ENCODE measurements around the gene ZNF678. TPM values are rescaled to one million over a fixed set of nuclear protein-coding genes. Genes with fewer than 3 reads are reported as not detected.

ZNF678 gene
- total RNA-seq, 8 experiments from 2014 or later, result 1.7 to 27.0 (median 18.3) TPM

- no peak for ATAC-seq (replicated peaks in 6 of 8)
- H3K27ac ChIP-seq, result no peak overlapping the region
- no peak overlapping the region for H3K4me3 ChIP-seq
- H3K4me1 ChIP-seq (replicated peaks in 1 of 2), result no peaks in the 10 kb centered on the region
- in situ Hi-C loops (cut with MboI; ENCODE audit: low pct_unique_long_range_greater_than_20kb in 2 of 9, low sequenced_read_pairs in 9 of 9, unreplicated experiment in 9 of 9), result no loop called here
Observed at GRCh38 chr1:227712648-227713047, 149.3 kb downstream of the ZNF678 start.

- H3K4me3 ChIP-seq, result no peak overlapping the region
- no peaks in the 10 kb centered on the region for H3K4me1 ChIP-seq (replicated peaks in 1 of 2)
- H3K27ac ChIP-seq, result no peak overlapping the region
- ATAC-seq (replicated peaks in 6 of 8), result no peak
- WGBS, 10 experiments, result 0 to 81% (median 56%) methylated on average over 1 to 2 of the region's 2 CpGs; no CpG with 5 or more reads in 2 of the 10 experiments
- in situ Hi-C loops (cut with MboI; ENCODE audit: low pct_unique_long_range_greater_than_20kb in 2 of 9, low sequenced_read_pairs in 9 of 9, unreplicated experiment in 9 of 9), result no loop called here
Observed at GRCh38 chr1:227718932-227719331, 155.6 kb downstream of the ZNF678 start.

- peaks cover 0 to 8% of the 10 kb centered on the region in 2 donors for H3K4me1 ChIP-seq (replicated peaks in 1 of 2)
- H3K27ac ChIP-seq, result no peak overlapping the region
- in situ Hi-C loops (cut with MboI; ENCODE audit: low pct_unique_long_range_greater_than_20kb in 2 of 9, low sequenced_read_pairs in 9 of 9, unreplicated experiment in 9 of 9), result no loop called here
- 44 to 91% (median 69%) methylated on average over 1 of the region's 1 CpG; no CpG with 5 or more reads in 2 of the 10 experiments for WGBS, 10 experiments
- H3K4me3 ChIP-seq, result no peak overlapping the region
- no peak for ATAC-seq (replicated peaks in 6 of 8)
Observed at GRCh38 chr1:227723474-227723873, 160.1 kb downstream of the ZNF678 start.

GRCh38 chr1:227725046-227725445 is 161.7 kb downstream of the ZNF678 start:
- ATAC-seq (replicated peaks in 6 of 8), result no peak

GRCh38 chr1:227726318-227726717 is 163.0 kb downstream of the ZNF678 start:
- Histone ChIP-seq H3K4me3 (no peak overlapping the region), H3K4me1 (replicated peaks in 1 of 2) (peaks cover 20 to 28% of the 10 kb centered on the region in 2 donors), H3K27ac (no peak overlapping the region)
- in situ Hi-C loops (cut with MboI; ENCODE audit: low pct_unique_long_range_greater_than_20kb in 2 of 9, low sequenced_read_pairs in 9 of 9, unreplicated experiment in 9 of 9), result loop anchor here in 1 of 9 experiments (25.0 kb wide), 1 partner anchor 239 kb away; no protein-coding TSS in a partner anchor
- WGBS, 10 experiments, result 0 to 93% (median 40%) methylated on average over 1 to 3 of the region's 3 CpGs; no CpG with 5 or more reads in 3 of the 10 experiments
- ATAC-seq (replicated peaks in 6 of 8), result no peak

More at GRCh38 chr1:227725046-227725445, 161.7 kb downstream of the ZNF678 start:
- Histone ChIP-seq H3K4me1 (replicated peaks in 1 of 2) (peaks cover 15 to 22% of the 10 kb centered on the region in 2 donors), H3K4me3 (no peak overlapping the region), H3K27ac (no peak overlapping the region)
- 5 to 79% (median 32%) methylated on average over 1 to 2 of the region's 2 CpGs; no CpG with 5 or more reads in 1 of the 10 experiments for WGBS, 10 experiments
- in situ Hi-C loops (cut with MboI; ENCODE audit: low pct_unique_long_range_greater_than_20kb in 2 of 9, low sequenced_read_pairs in 9 of 9, unreplicated experiment in 9 of 9), result loop anchor here in 1 of 9 experiments (25.0 kb wide), 1 partner anchor 238 kb away; no protein-coding TSS in a partner anchor

Other genes with a start within 250 kb of the ZNF678 start
- 10 to 100 TPM; 36.0 to 89.0 (median 67.4) TPM for gene CDC42BPA, start 245.1 kb upstream of the ZNF678 start, total RNA-seq
- gene JMJD4, start 171.7 kb downstream of the ZNF678 start, total RNA-seq, result 10 to 100 TPM; 16.8 to 27.5 (median 21.1) TPM
- gene SNAP47, start 171.9 kb downstream of the ZNF678 start, total RNA-seq, result 10 to 100 TPM; 26.6 to 56.0 (median 40.9) TPM

All from motor neuron (in vitro differentiated cells).